Stimulated activated CD4-positive, alpha-beta T cell treated with anti-CD3 and anti-CD28 coated beads, Interleukin-4, amount 100 ng/mL, for 1 hour (primary cell): ENCODE measurements around the gene ADCY1.

Source experiments
- DNase-seq: peaks from one replicate; pipeline ENCODE4 v3.0.0-alpha.2; 2020

The ADCY1 gene

DNA sequence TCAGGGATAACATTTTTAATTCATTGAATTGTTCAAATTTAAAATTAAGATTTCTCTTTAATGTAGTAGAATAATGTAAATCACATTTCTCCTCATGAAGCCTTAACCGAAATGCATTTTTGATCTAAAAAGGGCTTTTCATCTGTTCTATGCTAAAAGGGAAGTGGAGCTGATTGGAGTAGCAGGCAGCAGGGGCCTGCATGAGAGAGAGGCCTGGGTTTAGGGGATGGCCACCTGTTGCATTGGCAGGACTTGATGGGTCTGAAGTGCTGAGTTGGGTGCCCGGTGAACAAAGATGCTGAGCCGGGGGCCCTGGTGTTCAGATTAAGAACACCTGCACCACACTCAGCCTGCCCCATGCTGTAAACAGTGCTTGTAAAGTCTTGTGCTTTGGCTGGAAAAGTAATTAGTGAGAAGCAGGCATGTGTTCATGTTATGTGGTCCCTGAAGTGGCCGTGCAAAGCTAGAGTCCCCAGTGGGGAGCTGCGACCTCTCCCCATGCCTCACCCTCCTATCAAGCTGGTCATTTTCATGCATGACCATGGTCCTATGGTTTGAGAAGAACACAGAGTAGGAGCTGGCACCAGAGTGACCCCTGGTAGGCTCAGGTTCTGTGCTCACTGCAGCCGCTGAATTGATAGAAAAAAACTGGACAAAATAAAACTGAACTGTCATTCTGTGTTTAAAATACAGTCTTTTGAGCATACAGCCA lies 124.3 kb downstream of the ADCY1 start:
- DNase-seq, result no peak

DNA sequence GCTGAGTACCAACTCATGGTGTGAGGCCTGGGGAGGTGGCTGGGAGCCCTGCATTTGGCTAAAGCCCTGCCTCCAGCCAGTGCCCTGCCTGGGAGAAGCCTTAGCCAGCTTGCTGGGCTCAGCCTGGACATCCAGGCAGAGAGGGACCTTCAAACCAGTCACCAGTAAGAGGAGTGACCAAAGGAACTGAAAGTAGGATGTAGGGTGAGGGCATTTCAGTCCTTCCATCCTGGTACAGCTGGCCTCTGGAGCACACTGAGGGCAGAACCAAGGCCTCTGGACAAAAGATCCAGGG lies 124.8 kb downstream of the ADCY1 start:
- DNase-seq, result no peak

DNA sequence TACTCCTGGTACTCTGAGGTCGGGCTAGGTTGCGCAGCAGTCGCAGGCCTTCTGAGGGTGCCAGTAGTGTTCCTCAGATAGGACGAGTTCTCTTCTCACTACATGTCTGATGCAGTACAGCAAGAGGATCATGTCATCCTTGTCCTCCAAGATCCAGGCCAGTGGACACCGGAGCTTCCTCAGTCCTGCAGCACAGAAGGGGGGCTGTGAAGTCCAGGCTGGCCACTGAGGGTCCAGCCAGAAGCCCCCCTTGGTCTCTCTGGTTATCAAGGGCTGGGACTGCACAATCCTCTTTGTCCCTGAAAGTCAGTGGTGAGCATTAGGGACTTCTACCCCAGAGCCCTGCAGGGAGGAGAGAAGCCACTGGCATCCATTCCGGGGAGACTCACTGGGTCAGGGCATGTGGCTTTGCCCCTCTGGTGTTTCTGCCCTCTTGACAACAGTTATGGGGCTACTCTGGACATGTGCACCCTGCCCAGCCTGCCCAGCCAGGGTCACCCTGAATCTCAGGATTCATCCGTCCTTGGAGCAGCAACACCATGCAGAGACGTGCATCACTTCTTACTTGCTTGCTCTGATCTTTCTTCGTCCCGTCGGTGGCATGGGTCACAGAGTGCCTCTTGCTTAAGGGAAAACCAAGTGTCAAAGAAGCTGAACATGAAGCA lies 125.7 kb downstream of the ADCY1 start:
- no peak for DNase-seq

DNA sequence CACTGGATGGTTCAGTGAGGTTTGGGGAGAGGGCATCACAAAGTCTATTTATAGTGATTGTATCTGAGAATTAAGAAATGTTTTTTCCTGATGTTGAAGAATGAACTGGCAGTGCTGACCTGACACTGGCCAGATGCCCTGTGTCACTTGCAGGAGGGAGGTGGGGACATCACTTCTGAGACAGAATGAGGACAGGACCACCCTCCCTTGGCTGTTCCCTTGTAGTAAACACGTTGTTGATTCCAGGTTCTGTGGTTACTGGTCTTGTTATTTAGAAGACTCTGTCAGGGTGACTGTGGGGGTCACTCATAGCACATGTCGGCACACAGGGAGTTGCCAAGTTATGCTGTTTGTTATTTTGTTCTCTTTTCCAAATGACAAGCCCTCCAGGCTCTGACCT lies 126.4 kb downstream of the ADCY1 start:
- no peak for DNase-seq

DNA sequence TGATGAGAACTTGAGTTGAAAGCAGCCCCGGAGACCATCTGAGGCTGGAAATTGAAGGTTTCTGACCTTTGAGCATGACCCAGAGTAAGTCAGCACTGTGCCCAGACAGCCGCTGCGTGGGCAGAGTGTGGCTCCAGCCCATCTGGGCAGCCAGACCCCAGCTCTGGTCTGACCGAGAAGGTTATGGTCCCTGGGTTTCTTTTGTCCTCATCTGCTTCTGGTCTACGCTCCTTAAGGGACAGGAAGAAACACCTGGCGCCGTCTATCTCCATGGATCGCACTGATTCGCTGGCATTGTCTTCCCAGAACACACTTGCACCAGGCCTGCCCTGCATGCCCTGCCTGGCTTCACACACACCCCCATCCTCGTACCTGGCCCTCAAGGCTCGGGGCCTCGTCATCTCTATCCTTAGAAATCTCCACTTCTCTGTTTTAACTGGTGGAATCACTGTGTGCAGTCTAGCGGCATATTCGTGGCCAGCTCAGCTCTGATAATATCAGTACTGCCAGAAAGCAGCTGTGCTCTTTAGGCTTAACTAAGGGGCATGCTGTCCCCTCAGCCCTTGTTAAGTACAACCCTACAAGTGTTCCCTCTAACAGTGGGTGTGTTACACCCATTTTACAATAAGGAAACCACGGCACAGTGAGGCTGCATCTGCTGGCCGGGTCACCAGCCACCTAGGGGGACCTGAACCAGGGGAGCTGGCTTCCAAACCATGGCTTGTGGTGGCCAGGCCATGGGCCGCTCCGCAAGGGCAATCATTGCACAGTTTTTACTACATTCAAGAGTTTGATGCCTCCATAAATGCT lies 127.7 kb downstream of the ADCY1 start:
- no peak for DNase-seq

DNA sequence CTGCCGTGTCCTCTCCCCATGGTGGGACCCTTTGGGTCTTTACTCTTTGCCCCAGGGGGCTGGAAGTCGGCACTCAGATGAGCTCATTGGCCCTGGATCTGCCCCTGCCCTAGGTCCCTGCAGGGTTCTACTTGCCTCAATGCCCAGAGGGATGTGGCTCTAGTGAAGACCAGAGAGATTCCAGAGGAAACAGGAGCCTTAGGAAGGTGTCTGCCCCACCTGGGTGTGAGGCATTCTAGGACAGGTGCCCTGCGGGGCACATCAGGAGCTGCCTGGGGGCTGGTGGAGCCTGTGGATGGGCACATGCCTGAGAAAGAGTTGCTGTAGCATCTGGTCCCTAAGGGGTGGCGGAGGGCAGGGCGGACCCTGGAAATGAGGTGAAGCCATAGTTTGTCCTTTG lies 128.6 kb downstream of the ADCY1 start:
- no peak for DNase-seq

DNA sequence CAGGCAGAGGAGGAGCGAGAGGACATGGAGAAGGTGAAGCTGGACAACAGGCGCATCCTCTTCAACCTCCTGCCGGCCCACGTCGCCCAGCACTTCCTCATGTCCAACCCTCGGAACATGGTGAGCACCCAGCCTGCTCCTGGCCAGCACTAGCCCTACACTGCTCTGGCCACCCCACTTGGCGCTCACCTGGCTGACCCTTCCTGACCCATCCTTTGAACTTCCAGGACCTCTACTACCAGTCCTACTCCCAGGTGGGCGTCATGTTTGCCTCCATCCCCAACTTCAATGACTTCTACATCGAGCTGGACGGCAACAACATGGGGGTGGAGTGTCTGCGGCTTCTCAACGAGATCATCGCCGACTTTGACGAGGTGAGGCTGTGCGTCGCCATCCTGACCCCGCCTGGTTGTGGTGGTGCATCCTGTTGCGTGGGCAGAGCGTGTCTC lies 129.2 kb downstream of the ADCY1 start:
- no peak for DNase-seq

DNA sequence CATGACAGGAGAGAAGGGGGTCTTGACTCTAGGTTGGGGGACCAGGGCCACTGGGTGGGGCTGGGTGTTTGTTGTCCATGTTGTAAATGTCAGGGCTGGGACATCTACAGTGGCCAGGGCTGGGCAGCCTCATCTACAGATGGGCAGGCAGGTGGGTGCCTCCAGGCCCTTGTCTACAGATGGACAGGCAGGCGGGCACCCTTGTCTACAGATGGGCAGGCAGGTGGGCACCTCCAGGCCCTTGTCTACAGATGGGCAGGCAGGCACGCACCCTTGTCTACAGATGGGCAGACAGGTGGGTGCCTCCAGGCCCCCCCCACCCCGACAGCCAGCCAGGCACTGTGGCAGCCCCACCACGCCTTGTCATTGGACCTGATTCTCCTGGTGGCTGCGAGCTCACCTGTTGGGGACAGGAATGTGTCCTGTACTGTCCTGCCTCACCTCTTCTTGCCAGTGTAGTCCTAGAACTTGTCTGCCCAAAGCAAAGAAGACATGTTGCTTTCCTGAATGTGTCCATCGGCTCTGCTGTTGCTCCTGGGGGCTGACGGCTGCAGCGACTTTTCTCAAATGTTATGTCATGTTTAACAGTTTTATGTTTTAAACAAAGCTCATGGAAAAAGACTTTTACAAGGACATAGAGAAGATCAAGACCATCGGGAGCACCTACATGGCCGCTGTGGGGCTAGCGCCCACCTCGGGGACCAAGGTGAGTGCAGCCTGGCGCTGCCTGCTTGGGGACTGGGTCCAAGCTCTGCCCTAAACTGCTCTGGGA lies 129.9 kb downstream of the ADCY1 start:
- no peak for DNase-seq

DNA sequence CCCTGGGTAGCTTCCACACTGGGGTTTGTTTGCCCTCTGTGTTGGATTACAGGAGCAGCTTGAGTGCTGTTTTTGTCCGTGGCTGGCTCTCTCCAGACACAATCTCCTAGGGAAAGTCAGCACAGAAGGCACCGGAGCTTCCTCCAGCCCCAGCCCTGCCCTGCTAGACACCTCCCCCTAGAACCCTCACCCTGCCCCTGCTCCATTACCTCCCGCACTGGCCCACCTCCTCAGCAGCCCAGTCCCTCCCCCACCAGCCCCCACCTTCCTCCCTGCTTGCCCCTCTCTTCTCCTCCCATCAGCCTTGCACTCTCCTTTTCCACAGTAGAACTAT lies 130.5 kb downstream of the ADCY1 start:
- no peak for DNase-seq

DNA sequence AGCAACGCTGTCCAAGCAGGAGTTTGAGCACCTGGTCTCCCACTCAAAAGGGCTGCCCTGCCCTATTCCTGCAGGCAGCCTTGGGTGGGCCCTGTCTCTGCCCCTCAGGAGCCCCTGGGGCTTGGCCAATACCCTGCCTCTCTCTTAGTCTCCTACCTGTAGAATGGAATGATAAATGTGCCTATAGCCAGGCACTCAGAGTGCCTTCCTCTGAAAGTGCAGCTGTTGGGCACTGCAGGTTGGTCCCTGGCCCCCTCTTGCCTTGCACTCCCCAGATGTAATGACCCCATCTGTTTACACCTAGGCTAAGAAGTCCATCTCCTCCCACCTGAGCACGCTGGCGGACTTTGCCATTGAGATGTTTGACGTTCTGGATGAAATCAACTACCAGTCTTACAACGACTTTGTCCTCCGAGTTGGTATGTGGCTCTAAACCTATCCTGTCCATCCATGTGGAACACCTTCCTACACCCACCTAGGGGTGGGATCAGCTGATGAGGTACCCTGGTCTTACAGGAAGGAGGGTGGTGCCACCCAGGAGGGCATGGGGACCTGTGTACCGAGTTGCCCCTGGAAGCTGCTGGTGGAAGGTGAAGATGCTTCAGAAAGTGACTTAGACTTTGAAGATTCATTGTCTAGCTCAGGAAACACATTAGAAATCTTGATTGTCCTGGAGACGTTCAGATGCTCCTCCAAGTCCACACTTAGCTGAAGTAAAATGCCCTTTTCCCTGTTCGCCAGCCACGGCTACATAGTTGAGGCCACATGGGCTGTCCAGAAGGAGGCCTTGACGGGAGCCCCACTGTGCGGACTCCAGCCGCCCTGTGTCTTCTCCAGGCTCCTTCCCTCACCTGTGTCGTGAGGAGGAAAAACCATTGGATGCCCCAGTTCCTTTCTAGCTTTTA lies 134.1 kb downstream of the ADCY1 start:
- DNase-seq, result no peak

DNA sequence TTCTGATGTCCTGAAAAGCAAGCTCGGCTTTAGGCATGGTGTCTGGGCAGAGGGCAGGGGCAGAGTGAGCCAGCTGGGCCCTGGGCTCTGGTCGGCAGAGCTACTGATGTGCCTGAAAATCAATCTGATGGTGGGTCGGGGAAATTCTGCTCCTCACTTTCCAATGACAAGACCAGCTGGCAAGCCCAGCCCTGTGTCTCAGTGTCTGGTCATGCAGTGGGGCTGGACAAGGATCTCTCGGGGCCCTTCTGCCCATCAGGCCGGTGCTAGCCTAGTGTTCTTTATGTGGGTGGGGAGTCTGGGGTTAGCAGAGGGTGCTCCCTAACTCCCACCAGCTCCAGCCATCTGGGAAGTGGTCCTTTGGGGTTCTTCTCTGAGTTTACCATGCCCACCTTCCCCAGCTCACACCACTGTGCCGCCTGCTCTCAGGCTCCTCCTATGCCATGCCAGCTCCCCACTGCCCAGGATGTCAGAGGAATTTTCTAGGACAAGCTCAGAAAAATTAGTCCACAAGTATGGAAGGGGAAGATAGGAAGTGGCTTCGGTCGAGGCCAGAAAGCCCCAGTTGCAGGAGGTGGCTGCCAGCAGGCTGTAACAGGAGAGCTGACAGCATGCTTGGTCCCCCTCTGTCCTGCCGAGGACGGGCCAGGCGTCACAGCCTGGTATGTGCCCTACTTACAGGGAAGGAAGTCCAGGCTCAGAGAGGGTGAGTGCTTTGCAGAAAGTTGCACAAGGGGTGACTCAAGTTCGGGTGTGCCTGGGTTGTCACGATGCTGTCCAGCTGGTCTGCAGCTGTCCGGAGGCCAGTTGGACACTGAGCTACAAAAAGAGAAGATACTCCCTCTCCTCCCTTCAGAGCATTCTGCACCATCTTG lies 135.2 kb downstream of the ADCY1 start:
- no peak for DNase-seq

DNA sequence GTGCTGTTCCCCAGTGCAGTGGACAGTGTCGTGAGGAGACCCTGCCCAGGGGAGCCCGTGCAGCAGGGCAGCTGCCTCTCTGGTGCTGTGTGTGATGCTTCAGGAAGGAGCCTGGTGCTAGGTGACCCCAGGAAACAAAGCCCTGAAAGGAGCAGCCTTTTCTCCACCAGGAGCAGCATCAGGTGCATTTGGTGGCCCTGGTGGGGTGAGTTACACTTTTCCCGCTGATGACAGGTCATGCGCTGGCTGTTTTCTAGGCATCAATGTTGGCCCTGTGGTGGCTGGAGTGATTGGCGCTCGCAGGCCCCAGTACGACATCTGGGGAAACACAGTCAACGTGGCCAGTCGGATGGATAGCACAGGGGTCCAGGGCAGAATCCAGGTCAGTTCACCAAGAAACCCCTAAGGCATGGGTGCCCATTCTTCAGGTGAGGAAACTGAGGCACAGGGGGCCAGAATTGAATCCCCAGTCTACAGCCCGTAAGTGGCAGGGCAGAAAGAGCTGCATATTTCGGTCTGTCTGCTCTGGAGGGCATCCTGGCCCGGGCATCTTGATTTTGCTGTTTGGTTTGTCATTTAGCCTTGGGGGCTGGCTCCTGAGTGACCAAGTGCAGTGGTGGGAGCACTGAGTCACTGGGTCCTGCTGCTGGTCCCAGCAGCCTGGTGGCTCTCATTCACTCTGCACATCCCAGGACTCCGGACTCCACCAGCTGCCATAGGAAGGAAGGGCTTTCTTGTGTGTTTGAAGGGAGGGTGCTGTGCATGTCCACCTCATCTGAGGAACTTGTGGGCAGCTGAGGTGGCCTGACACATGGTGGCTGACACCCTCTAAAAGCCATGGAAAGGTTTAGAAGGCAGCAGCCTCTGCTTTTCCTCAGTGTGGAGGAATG lies 136.3 kb downstream of the ADCY1 start:
- DNase-seq, result no peak

DNA sequence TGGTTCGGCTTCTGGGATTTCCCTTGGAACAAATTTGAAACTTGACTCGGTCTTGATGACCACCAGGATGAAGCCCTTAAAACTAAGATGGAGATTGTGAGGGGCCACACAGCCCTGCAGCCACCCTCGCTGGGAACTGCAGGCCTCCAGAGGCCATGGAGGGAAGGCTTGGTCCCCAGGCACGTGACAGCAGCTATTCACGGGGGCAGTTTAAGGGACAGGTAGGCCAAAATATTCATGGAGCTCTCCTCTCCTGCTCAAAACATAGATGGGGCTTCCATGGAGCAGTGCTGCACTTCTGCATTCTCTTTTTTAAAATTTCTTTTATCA lies 137.0 kb downstream of the ADCY1 start:
- no peak for DNase-seq

DNA sequence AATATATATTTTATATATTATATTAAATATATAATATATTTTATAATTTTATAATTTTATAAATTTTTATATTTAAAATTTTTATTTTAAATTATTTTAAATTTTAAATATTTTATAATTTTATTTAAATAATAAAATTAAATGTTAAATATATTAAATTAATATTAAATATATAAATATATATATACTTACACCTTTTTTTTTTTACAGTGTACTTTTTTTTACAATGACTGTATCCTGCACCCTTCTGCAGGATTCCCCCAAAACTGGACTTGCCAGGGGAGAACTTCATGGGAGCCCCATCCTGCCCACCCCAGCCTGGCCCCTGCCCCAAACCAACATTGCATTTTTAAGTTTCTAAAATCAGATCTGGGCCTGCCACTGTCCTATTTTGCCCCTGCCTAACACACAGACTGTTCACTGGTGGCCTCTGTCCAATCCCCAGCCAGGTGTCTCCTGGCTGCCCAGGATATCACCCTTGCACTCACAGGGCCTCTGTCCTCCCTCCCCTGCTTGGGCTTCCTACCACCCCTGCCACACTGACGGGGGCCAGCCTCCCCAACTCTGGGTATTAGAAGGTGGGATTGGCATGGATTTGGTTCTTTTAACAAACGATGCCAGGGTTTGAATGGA lies 138.0 kb downstream of the ADCY1 start:
- DNase-seq, result no peak

DNA sequence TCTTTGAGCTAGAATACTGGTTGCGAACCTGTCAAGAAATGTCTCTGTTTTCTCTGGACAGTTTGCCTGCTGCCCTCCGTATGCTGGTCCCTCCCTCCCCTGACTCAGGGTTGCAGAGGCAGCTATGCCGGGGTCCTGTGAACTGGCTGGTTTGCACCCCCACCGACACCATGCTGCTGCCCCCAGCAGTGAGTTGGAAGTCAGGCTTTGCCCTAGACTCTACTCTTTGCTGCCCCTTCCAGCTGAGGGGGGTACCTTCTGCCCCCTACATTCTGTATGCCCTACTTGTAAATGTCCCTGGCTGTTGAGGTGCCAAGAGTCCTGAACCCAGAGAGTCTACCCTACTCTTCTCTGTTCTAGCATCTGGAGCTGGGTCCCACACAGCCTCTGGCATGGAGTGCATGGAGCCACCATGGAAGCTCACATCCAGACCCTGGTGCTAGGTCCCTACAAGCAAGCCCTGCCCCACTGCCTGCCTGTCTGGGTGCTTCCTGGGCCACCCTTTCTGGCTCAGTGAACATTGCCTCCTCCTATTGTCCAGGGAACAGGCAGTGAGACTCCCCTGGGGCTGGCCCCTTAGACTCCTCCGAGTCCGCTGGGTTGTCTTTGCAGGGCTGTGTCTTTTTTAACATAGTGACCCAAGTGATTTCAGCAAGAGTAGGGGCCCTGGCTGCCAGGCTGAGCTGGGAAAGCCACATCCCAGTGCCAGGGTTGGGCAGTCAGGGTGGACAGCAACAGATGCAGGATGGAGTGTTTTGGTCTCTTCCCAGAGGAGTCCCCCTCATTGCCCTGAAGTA lies 138.9 kb downstream of the ADCY1 start:
- no peak for DNase-seq

DNA sequence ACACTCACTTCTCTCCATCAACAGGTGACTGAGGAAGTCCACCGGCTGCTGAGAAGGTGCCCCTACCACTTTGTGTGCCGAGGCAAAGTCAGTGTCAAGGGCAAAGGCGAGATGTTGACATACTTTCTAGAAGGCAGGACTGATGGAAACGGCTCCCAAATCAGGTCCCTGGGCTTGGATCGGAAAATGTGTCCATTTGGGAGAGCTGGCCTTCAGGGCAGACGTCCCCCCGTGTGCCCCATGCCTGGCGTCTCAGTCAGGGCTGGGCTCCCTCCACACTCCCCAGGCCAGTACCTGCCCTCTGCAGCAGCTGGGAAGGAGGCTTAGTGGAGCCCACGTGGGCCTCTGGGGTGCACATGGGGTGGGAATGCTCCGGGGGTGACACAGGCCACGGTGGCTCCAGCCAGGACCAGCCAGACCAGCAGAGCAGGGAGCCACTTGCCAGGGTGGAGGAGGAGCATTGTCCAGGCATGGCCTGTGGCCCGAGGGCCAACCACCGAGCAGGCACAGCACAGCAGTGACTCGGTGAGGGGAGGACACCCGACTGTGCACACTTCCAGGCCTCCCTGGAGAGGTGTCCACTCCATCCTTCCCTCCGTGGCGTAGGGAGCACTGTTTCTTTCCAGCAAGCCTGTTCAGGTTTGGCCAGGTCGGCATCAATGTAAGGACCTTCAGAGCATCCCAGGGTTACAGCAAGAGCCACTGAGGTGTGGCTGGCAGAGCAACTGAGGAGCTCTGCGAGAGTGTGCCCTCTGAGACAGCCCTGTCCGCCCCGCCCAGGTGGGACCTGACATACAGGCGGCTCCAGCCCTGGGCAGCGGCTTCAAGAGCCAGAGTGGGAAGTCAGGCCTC lies 139.7 kb downstream of the ADCY1 start:
- DNase-seq, result no peak

DNA sequence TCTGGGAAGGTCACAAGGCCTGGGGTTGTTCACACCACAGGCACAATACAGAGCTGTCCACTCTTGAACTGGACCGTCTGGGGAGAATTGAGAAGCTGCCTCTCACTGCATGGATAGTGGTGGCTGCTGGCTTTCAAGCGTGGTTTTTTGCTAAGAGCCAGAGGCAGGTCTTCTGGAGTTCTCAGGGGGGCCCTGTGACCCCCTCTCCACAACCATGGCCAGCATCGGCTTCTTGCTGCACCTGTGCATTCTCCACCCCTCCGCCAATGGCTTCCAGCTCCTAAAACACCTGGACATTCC lies 140.3 kb downstream of the ADCY1 start:
- DNase-seq, result no peak
